ENCODE results near the gene AK8.

GRCh38 chr9:132726576-132727130 is 151.4 kb downstream of the AK8 start:
- TF ChIP-seq CTCF (IDR thresholded peaks at IDR 0.05) (no peak), POLR2A (IDR thresholded peaks at IDR 0.05) (no peak), EP300 (IDR thresholded peaks at IDR 0.05) (no peak), POLR2AphosphoS5 (IDR thresholded peaks at IDR 0.05) (no peak)

Data from stomach (tissue), 4 donors.